Measurements from ENCODE around the gene LAMB1.
A peak's percentile ranks its signal among the peaks of the same experiment; 100 is the strongest.
"Not testable (repeated sequence)": the region's sequence is repeated elsewhere in the genome, so short reads cannot be mapped to it uniquely, and the experiment has no call there.

LAMB1 gene

GRCh38 chr7:107971613-107972012 is 31.3 kb downstream of the LAMB1 start:
- DNase-seq (ENCODE audit: low read depth): peak; percentile 89

GRCh38 chr7:107971100-107971499 is 31.9 kb downstream of the LAMB1 start:
- DNase-seq (ENCODE audit: low read depth): no peak

GRCh38 chr7:107969856-107970255 is 33.1 kb downstream of the LAMB1 start:
- DNase-seq (ENCODE audit: low read depth): no peak

GRCh38 chr7:107968449-107968848 is 34.5 kb downstream of the LAMB1 start:
- DNase-seq (ENCODE audit: low read depth): no peak

- no peak for DNase-seq (ENCODE audit: low read depth)
Measured at GRCh38 chr7:107967420-107967819, 35.5 kb downstream of the LAMB1 start.

- DNase-seq (ENCODE audit: low read depth): peak; percentile 92
Measured at GRCh38 chr7:107966711-107967110, 36.2 kb downstream of the LAMB1 start.

GRCh38 chr7:107964510-107964909 is 38.5 kb downstream of the LAMB1 start:
- no peak for DNase-seq (ENCODE audit: low read depth)

GRCh38 chr7:107962817-107963216 is 40.1 kb downstream of the LAMB1 start:
- DNase-seq (ENCODE audit: low read depth): no peak

GRCh38 chr7:107961405-107961804 is 41.6 kb downstream of the LAMB1 start:
- DNase-seq (ENCODE audit: low read depth): peak; percentile 43

- peak; percentile 77 for DNase-seq (ENCODE audit: low read depth)
Measured at GRCh38 chr7:107960272-107960671, 42.7 kb downstream of the LAMB1 start.

GRCh38 chr7:107959527-107959898 is 43.4 kb downstream of the LAMB1 start:
- no peak for DNase-seq (ENCODE audit: low read depth)

- DNase-seq (ENCODE audit: low read depth): peak; percentile 100
Measured at GRCh38 chr7:107958764-107959526, 44.0 kb downstream of the LAMB1 start.

- no peak for DNase-seq (ENCODE audit: low read depth)
Measured at GRCh38 chr7:107957436-107957835, 45.5 kb downstream of the LAMB1 start.

GRCh38 chr7:107956950-107957349 is 46.0 kb downstream of the LAMB1 start:
- DNase-seq (ENCODE audit: low read depth): not testable (repeated sequence)

- DNase-seq (ENCODE audit: low read depth): no peak
Measured at GRCh38 chr7:107955394-107955793, 47.6 kb downstream of the LAMB1 start.

GRCh38 chr7:107953924-107954303 is 49.0 kb downstream of the LAMB1 start:
- DNase-seq (ENCODE audit: low read depth): peak; percentile 78

- no peak for DNase-seq (ENCODE audit: low read depth)
Measured at GRCh38 chr7:107953265-107953923, 49.6 kb downstream of the LAMB1 start.

- DNase-seq (ENCODE audit: low read depth): no peak
Measured at GRCh38 chr7:107951896-107952295, 51.1 kb downstream of the LAMB1 start.

- no peak for DNase-seq (ENCODE audit: low read depth)
Measured at GRCh38 chr7:107951172-107951787, 51.7 kb downstream of the LAMB1 start.

- DNase-seq (ENCODE audit: low read depth): no peak
Measured at GRCh38 chr7:107949443-107949935, 53.5 kb downstream of the LAMB1 start.

GRCh38 chr7:107948645-107949442 is 54.1 kb downstream of the LAMB1 start:
- DNase-seq (ENCODE audit: low read depth): peak; percentile 90

- DNase-seq (ENCODE audit: low read depth): no peak
Measured at GRCh38 chr7:107946881-107947280, 56.1 kb downstream of the LAMB1 start.
